ENCODE data around the gene BRD3OS.

BRD3OS gene

GRCh38 chr9:134007150-134007549, 18.1 kb upstream of the BRD3OS start:
- no peak for DNase-seq

GRCh38 chr9:134007571-134007970, 17.7 kb upstream of the BRD3OS start:
- no peak for DNase-seq

GRCh38 chr9:134010310-134011173, 14.7 kb upstream of the BRD3OS start:
- no peak for DNase-seq

GRCh38 chr9:134011401-134011800, 13.9 kb upstream of the BRD3OS start:
- DNase-seq, result no peak

- DNase-seq, result no peak
These were observed 10.3 kb upstream of the BRD3OS start for GRCh38 chr9:134014946-134015345.

- no peak for DNase-seq
These were observed 978 bp upstream of the BRD3OS start for GRCh38 chr9:134024214-134024792.

GRCh38 chr9:134025606-134026541, 593 bp downstream of the BRD3OS start:
- no peak for DNase-seq

GRCh38 chr9:134026581-134026980, 1.3 kb downstream of the BRD3OS start:
- no peak for DNase-seq

- DNase-seq, result no peak
These were observed 1.7 kb downstream of the BRD3OS start for GRCh38 chr9:134026981-134027380.

- DNase-seq, result no peak
These were observed 2.3 kb downstream of the BRD3OS start for GRCh38 chr9:134027561-134027960.

- DNase-seq, result no peak
These were observed 2.8 kb downstream of the BRD3OS start for GRCh38 chr9:134028076-134028475.

- no peak for DNase-seq
These were observed 3.4 kb downstream of the BRD3OS start for GRCh38 chr9:134028575-134029247.

- no peak for DNase-seq
These were observed 4.3 kb downstream of the BRD3OS start for GRCh38 chr9:134029248-134030226.

GRCh38 chr9:134030821-134031470, 5.7 kb downstream of the BRD3OS start:
- DNase-seq, result no peak

GRCh38 chr9:134031783-134032182, 6.5 kb downstream of the BRD3OS start:
- no peak for DNase-seq

GRCh38 chr9:134032456-134033222, 7.4 kb downstream of the BRD3OS start:
- no peak for DNase-seq

GRCh38 chr9:134033516-134034214, 8.4 kb downstream of the BRD3OS start:
- DNase-seq, result no peak

- no peak for DNase-seq
These were observed 9.1 kb downstream of the BRD3OS start for GRCh38 chr9:134034215-134035040.
